HG02588 (cell line): ENCODE data around the gene ANKRD33B.
"Not testable (repeated sequence)": the region's sequence is repeated elsewhere in the genome, so short reads cannot be mapped to it uniquely, and the experiment has no call there.

Source experiments
- ATAC-seq: cut with Tn5 transposase; IDR thresholded peaks from one replicate; pipeline ENCODE4 v1.9.1; 2021; ENCODE audit warnings: mild to moderate bottlenecking, moderate library complexity; ENCODE audit not compliant: unreplicated experiment

ANKRD33B gene

GRCh38 chr5:10563945-10564837 lies at the start of gene ANKRD33B:
Gene ANKRD33B, plus strand, starts transcription at chr5:10564070. Its CDS starts 398 bp downstream, at chr5:10564468.
- peak; percentile 52 for ATAC-seq

GRCh38 chr5:10514572-10514971 lies 49.3 kb upstream of the ANKRD33B start:
- not testable (repeated sequence) for ATAC-seq

DNA sequence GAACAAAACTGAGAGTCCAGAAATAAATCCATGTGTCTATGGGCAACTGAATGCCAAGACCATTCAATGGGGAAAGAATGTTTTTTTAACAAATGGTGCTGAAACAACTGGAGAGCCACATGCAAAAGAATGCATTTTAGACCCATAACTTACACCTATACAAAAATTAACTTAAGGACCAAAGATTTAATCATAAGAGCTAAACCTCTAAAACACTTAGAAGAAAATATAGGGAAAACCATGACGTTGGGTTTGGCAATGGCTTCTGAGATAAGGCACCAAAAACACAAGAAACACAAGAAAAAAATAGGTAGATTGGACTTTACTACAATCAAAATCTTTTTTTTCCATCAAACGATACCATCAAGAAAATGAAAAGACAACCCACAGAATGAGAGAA lies 48.4 kb upstream of the ANKRD33B start:
- no peak for ATAC-seq

DNA sequence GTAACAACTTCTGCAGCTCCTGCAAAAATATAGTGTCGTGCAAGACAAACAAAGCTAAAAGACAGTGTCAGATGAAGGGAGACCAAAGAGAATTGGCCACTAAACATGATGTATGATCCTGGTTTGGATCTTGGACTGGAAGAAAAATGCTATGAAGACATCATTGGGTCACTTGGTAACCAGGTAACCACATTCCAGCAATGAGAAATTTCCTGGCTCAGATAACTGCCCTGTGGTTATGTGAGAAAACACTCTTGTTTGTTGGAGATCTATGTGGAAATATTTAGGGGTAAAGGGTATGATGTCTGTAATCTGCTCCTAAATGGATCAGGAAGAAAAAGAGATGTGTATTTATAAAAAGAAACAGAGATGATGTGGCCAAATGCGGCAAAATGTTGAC lies 45.5 kb upstream of the ANKRD33B start:
- ATAC-seq: no peak

DNA sequence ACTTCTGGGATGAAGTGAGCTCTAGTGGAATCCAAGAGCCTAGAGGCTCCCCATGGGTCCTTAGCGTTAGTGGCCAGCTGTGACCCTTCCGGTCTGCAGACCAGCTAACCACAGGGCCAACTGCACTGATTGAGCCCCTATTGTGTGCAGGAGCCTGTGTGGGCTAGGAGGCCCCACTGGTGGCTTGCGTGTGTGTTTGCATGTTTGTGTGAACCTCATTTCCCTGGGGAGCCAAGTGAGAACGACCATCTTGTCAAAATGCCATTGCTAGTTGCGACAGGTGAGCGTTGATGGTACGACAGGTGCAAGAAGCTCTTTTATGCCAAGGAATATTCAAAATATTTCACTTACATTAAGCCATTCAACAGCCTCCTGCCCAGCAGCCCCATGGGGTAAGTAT lies 44.1 kb upstream of the ANKRD33B start:
- ATAC-seq: no peak

DNA sequence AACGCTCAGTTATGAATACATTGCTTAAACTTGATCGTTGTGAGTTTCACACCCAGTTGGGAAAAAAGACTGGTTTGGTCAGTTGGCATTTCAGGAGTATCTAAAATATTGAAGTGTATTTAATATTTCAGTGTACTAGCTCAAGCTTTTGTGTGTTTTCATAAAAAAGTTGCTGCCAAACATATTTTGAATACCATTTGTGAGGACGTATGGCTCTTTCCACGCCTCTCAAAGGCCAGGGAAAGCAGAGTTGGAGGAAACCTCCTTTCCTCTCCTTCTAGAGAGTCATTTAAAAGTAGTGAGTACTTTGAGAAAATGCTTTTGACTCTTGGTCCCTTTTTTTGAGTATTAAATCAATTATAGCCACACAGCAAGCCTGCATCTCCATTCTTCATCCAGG lies 43.2 kb upstream of the ANKRD33B start:
- no peak for ATAC-seq

DNA sequence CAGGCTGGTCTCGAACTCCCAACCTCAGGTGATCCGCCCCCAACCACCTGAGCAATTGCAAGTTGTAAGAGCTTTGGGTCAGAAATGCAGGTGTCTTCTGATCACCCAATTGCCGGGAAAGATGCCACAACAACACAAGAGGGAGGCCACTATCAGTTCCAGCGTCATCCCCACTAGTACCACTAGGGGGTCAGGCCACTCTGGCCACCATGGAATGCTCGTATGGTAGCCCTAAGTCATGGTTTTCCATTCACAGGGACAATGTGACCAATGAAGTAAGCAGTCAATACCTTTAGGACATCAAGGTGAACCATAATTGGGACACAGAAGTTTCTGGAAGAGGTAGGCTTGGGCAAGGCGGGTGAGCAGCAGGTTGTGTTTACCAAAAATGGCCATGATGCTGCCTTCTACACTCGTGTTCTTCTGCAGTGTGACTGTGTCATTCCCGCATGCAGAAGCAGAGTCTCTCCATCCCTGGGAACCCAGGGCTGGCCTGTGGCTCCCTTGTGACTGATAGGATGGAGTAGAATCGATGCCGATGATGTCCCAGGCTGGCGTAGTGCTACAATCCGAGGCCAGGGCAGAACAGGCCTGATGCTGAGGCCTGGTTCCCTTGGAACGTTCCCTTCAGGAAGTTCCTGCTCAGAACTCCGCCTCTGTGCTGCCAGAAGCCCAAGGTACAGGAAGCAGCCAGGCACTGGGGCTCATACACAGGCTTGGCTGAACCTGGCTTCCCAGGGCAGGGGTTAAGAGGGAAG lies 42.2 kb upstream of the ANKRD33B start:
- ATAC-seq: no peak

GRCh38 chr5:10522224-10522611 lies 41.7 kb upstream of the ANKRD33B start:
- ATAC-seq: no peak

DNA sequence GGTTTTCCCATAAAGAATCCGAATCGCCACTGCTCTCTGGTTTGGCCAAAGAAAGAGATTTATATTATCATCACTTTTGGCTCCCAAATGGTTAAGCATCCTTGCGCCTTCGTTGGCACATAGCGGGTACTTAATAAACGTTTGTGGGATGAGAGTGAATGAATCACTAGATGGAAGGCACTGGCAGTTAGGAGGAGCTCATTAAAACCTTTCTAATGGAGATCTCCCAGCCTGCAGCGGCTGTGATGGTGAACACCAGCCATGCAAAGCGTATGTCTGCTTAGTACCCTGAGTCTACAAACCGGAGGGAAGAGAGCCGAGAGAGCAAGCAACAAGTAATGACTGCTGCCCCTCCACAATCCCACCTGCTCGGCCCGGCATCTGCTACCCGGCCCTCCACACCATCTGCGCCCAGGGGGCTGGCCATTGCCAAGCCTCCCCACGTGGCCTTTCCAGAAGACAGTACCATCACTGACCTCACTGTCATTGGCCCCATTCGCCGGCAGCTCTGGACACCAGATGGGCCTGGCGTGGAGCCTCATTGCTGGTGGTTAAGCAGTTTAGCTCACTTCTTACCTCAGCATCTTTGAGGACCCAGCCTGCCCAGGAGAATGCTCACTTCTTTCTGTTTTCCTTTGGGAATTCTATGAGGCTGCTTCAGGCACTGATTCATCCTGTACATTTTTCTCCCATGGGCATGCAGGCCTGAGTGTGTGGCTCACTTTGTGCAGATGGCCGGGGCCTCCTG lies 39.3 kb upstream of the ANKRD33B start:
- peak; percentile 5 for ATAC-seq

DNA sequence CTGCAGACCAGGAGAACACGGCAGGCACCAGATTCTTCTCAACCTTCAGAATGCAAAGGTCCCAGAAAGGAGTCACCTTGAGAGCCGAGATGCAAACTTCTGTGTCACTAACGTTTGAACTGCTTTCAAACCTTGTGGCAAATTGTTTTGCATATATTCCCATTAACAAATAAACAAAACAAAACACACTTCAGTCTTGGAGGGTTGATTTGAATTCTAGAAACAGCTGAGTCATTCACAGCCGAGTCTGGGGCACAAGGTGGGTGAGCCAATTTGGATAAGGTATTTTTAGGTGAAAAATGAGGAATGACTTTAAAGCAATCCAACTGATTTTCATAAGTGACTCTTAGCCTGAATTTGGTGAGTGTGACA lies 38.8 kb upstream of the ANKRD33B start:
- peak; percentile 53 for ATAC-seq

DNA sequence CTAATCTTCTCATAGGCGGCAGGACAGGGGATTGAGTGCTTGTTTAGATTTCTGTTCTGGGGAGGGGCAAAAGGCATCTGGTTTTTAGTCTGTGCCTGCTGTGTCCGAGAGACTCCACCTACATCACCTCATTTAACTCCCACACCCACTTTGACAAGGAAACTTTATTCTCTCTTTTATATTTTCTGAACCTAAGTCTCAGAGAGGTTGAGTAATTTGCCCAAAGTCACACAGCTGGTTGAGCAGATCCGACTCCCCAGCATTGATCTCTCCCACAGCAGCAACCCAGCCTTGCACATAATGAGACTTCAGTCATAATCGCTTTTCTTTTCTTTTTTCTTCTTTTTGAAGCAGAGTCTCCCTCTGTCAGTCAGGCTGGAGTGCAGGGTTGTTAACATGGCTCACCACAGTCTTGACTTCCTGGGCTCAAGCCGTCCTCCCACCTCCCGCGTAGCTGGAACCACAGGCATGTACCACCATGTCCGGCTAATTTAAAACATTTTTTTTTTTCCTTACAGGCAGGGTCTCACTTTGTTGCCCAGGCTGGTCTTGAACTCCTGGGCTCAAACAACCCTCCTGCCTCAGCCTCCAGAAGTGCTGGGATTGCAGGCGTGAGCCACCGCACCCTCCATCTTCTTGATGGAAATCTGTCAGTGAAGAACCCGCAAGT lies 36.5 kb upstream of the ANKRD33B start:
- no peak for ATAC-seq

DNA sequence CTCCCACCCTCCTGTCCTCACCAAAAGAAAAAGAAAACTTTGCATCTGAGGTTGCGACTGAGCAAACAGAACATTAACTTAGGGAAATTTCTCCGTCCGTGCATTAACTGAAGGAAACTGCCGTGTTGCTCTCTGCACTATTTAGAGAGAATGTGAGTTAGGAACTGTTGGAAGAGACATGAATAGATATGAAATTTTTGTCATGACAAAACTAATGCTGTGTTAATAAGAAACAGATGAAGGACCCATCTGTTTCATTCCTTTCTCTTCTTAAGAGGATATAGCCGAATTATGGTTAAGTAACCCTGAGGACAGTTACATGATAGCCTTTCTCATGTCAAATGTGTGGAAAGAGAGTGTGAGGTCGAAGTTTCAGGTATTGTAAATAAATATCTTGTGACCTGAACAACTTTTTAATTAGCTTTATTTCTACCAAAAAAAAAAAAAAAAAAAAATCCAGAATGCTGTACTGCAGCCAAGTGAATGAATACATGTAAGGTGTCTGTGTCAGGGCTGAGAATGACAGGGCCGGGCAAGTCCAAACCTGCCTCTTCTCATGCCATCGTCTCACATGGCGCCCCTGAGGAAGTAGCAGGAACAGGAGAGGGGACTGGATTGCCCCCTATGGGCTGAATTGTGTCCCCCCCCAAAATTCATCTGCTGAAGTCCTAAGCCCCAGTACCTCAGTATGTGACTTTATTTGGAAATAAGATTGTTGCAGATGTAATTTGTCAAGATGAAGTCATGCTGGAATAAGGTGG lies 35.6 kb upstream of the ANKRD33B start:
- no peak for ATAC-seq

DNA sequence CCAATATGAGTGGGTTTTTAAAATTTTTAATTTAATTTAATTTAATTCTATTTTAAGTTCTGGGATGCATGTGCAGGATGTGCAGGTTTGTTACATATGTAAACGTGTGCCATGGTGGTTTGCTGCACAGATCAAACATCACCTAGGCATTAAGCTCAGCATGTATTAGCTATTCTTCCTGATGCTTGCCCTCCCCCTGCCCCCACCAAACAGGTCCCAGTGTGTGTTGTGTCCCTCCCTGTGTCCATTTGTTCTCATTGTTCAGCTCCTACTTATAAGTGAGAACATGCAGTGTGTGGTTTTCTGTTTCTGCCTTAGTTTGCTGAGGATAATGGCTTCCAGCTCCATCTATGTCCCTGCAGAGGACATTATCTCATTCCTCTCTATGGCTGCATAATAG lies 35.0 kb upstream of the ANKRD33B start:
- no peak for ATAC-seq

DNA sequence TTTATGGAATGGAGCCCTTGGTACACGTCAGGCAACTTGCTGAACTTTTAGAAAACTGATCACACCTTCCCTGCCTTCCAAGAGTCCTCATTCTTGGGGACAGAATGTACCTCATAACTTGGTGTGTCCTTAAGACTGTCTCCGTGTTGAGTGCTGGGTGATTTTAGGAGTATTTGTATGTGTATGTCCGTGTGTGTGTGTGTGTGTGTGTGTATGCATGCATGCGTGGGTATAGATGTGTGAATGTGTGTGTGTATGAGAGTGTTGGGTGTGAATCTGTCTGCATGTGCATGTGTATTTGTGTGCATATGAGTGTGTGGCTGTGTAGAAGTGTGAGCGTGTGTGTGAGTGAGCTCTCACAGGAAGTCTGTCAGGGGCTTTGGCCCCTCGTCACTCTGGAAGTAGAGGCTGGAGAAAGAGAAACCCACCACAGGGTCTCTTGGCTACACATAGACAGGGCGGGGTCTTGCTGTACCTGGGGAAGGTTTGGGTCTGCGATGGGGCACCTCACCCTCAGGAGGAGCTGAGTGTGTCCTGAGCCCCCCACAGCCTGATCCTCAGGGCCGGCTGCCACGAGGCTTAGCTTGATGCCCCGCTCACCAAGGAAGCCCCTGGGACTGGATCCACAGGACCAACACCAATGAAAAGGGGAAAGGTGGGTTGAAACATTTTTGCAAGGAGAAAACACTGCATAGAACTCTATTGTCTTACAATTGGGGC lies 33.1 kb upstream of the ANKRD33B start:
- no peak for ATAC-seq

GRCh38 chr5:10532421-10532820 lies 31.4 kb upstream of the ANKRD33B start:
- no peak for ATAC-seq

GRCh38 chr5:10533226-10533625 lies 30.6 kb upstream of the ANKRD33B start:
- no peak for ATAC-seq

- ATAC-seq: no peak
These were observed 29.0 kb upstream of the ANKRD33B start for GRCh38 chr5:10534561-10535530.

DNA sequence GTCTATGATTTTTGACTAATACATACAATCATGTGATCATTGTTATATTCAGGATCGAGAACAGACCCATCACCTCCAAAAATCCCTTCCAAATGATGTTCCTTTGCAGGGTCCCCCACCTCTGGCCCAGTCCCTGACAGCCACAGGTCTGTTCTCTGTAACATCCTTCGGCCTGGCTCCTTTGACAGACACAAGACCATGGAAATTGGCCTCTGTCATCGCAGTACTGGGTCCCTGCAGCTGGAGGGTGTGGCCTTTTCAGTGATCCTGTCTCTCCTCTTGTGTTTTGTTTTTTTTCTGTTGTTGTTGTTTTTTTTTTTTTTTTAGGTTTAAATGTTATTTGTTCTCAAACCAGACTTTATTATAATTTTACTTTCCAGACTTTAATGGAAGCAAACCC lies 27.4 kb upstream of the ANKRD33B start:
- no peak for ATAC-seq
